ENCODE data around the gene ARHGAP28. TPM values are rescaled to one million over a fixed set of nuclear protein-coding genes. Genes with fewer than 3 reads are reported as not detected.

Gene ARHGAP28
- total RNA-seq = 10 to 100 TPM in 3 of 8 experiments, 1 to 10 TPM in 5; 5.4 to 19.4 (median 9.8) TPM

GRCh38 chr18:6729247-6730091, at the start of gene ARHGAP28:
ARHGAP28 (plus strand) TSS chr18:6729716; CDS start chr18:6729822, 106 bp downstream.
- peaks cover 6 to 25% of the 10 kb centered on the region in 2 donors for H3K4me1 ChIP-seq (replicated peaks in 1 of 2)
- 0% methylated on average over 3 of the region's 96 CpGs; no CpG with 5 or more reads in 9 of the 10 experiments for WGBS, 10 experiments
- H3K4me3 ChIP-seq = peak within 1 kb of the TSS; percentile 39 to 51 (median 44)
- peak within 1 kb of the TSS; percentile 71 to 72 for H3K27ac ChIP-seq
- ATAC-seq (replicated peaks in 6 of 8) = peak; percentile 92 to 95 (median 94)
- in situ Hi-C loops (cut with MboI; ENCODE audit: low pct_unique_long_range_greater_than_20kb in 2 of 9, low sequenced_read_pairs in 9 of 9, unreplicated experiment in 9 of 9) = loop anchor here in 1 of 9 experiments (25.0 kb wide), 2 partner anchors 158 to 167 kb away; no protein-coding TSS in a partner anchor

GRCh38 chr18:6681331-6681875, 48.1 kb upstream of the ARHGAP28 start:
- H3K4me1 ChIP-seq (replicated peaks in 1 of 2) = no peaks in the 10 kb centered on the region
- no peak overlapping the region for H3K4me3 ChIP-seq
- in situ Hi-C loops (cut with MboI; ENCODE audit: low pct_unique_long_range_greater_than_20kb in 2 of 9, low sequenced_read_pairs in 9 of 9, unreplicated experiment in 9 of 9) = no loop called here
- no peak overlapping the region for H3K27ac ChIP-seq
- whole genome bisulfite sequencing, 10 experiments = 0 to 100% (median 66%) methylated on average over 1 of the region's 1 CpG; no CpG with 5 or more reads in 4 of the 10 experiments
- ATAC-seq (replicated peaks in 6 of 8) = peak in 1 of 8 experiments; percentile 58

- no peak for ATAC-seq (replicated peaks in 6 of 8)
- in situ Hi-C loops (cut with MboI; ENCODE audit: low pct_unique_long_range_greater_than_20kb in 2 of 9, low sequenced_read_pairs in 9 of 9, unreplicated experiment in 9 of 9) = no loop called here
- 20 to 90% (median 80%) methylated on average over 1 to 7 of the region's 14 CpGs; no CpG with 5 or more reads in 2 of the 10 experiments for WGBS, 10 experiments
Observed at GRCh38 chr18:6682437-6683111, 46.9 kb upstream of the ARHGAP28 start.

GRCh38 chr18:6683112-6683876, 46.2 kb upstream of the ARHGAP28 start:
- H3K4me1 ChIP-seq (replicated peaks in 1 of 2) = no peaks in the 10 kb centered on the region
- H3K4me3 ChIP-seq = no peak overlapping the region
- no peak overlapping the region for H3K27ac ChIP-seq
- 50 to 100% (median 77%) methylated on average over 1 to 11 of the region's 25 CpGs; no CpG with 5 or more reads in 4 of the 10 experiments for WGBS, 10 experiments
- in situ Hi-C loops (cut with MboI; ENCODE audit: low pct_unique_long_range_greater_than_20kb in 2 of 9, low sequenced_read_pairs in 9 of 9, unreplicated experiment in 9 of 9) = no loop called here
- no peak for ATAC-seq (replicated peaks in 6 of 8)

More at GRCh38 chr18:6682437-6683111, 46.9 kb upstream of the ARHGAP28 start:
- no peaks in the 10 kb centered on the region for H3K4me1 ChIP-seq (replicated peaks in 1 of 2)
- no peak overlapping the region for H3K27ac ChIP-seq
- H3K4me3 ChIP-seq = no peak overlapping the region

DNA sequence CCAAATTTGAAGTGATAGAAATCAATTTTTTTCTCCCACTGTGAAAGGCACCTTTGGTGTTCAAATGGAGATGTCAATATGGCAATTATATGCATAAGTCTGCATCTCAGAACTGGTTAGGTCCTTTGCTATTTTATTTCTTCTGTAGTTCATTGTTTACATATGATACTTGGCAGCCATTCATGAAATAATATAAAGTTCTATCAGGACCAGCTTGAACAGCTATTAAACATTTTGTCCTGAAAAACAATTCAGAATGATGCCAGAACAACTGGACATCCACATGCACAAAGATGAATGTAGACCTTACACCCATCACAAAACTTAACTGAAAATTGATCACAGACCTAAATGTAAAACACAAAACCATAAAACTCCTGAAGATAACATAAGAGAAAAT, 41.8 kb upstream of the ARHGAP28 start:
- Histone ChIP-seq H3K4me1 (replicated peaks in 1 of 2) (no peaks in the 10 kb centered on the region), H3K4me3 (no peak overlapping the region), H3K27ac (no peak overlapping the region)
- no peak for ATAC-seq (replicated peaks in 6 of 8)
- in situ Hi-C loops (cut with MboI; ENCODE audit: low pct_unique_long_range_greater_than_20kb in 2 of 9, low sequenced_read_pairs in 9 of 9, unreplicated experiment in 9 of 9) = no loop called here

- in situ Hi-C loops (cut with MboI; ENCODE audit: low pct_unique_long_range_greater_than_20kb in 2 of 9, low sequenced_read_pairs in 9 of 9, unreplicated experiment in 9 of 9) = no loop called here
- WGBS, 10 experiments = 7 to 100% (median 80%) methylated on average over 1 of the region's 1 CpG; no CpG with 5 or more reads in 3 of the 10 experiments
- ATAC-seq (replicated peaks in 6 of 8) = peak in 3 of 8 experiments; percentile 43 to 65 (median 47)
Observed at GRCh38 chr18:6708890-6709289, 20.6 kb upstream of the ARHGAP28 start.

GRCh38 chr18:6711467-6711866, 18.0 kb upstream of the ARHGAP28 start:
- in situ Hi-C loops (cut with MboI; ENCODE audit: low pct_unique_long_range_greater_than_20kb in 2 of 9, low sequenced_read_pairs in 9 of 9, unreplicated experiment in 9 of 9) = no loop called here
- Histone ChIP-seq H3K4me1 (replicated peaks in 1 of 2) (no peaks in the 10 kb centered on the region), H3K4me3 (no peak overlapping the region), H3K27ac (no peak overlapping the region)
- WGBS, 10 experiments = 14 to 100% (median 100%) methylated on average over 1 of the region's 1 CpG; no CpG with 5 or more reads in 3 of the 10 experiments
- ATAC-seq (replicated peaks in 6 of 8) = peak in 1 of 8 experiments; percentile 28

More at GRCh38 chr18:6708890-6709289, 20.6 kb upstream of the ARHGAP28 start:
- no peaks in the 10 kb centered on the region for H3K4me1 ChIP-seq (replicated peaks in 1 of 2)
- H3K4me3 ChIP-seq = no peak overlapping the region
- H3K27ac ChIP-seq = no peak overlapping the region

DNA sequence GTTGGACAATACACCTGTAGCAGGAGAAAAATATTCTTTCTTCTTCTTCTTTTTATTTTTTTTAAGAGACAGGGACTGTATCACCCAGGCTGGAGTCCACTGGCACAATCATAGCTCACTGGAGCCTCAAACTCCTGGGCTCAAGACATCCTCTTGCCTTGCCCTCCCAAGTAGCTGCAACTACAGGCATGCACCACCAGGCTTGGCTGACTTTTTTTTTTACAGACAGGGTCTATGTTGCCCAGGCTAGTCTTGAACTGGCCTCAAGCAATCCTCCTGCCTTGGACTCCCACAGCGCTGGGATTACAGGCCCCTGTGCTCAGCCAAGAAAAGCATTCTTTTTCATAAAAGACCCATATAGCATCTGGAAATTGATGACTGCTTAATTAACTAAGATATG, 17.1 kb upstream of the ARHGAP28 start:
- no peak for ATAC-seq (replicated peaks in 6 of 8)
- WGBS, 10 experiments = 40 to 100% (median 71%) methylated on average over 1 of the region's 1 CpG; no CpG with 5 or more reads in 3 of the 10 experiments
- in situ Hi-C loops (cut with MboI; ENCODE audit: low pct_unique_long_range_greater_than_20kb in 2 of 9, low sequenced_read_pairs in 9 of 9, unreplicated experiment in 9 of 9) = no loop called here

DNA sequence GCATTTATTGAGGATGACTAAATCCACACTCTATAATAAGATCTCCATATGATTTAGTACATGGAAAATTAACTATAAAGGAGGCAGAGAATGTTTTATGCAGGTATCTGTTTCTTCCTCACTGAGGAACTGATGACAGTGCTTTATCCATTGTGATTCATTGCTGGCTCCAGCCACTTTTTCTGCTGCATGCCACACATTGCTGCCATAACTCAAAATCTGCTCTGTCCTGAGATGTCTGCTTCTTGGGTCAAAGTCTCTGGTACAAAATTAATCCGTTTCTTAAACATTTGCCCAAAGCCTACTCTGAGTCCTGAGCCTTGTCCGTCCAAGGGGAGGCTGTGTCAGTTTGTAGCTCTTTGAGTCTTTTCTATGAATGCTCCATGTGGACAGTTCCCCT, 15.5 kb upstream of the ARHGAP28 start:
- WGBS, 10 experiments = 17 to 100% (median 69%) methylated on average over 1 to 2 of the region's 2 CpGs; no CpG with 5 or more reads in 4 of the 10 experiments
- peak in 3 of 8 experiments; percentile 32 to 81 (median 51) for ATAC-seq (replicated peaks in 6 of 8)
- no peaks in the 10 kb centered on the region for H3K4me1 ChIP-seq (replicated peaks in 1 of 2)
- H3K27ac ChIP-seq = no peak overlapping the region
- in situ Hi-C loops (cut with MboI; ENCODE audit: low pct_unique_long_range_greater_than_20kb in 2 of 9, low sequenced_read_pairs in 9 of 9, unreplicated experiment in 9 of 9) = no loop called here
- no peak overlapping the region for H3K4me3 ChIP-seq

More for the DNA sequence above, 17.1 kb upstream of the ARHGAP28 start:
- no peak overlapping the region for H3K4me3 ChIP-seq
- H3K27ac ChIP-seq = no peak overlapping the region
- H3K4me1 ChIP-seq (replicated peaks in 1 of 2) = no peaks in the 10 kb centered on the region

- in situ Hi-C loops (cut with MboI; ENCODE audit: low pct_unique_long_range_greater_than_20kb in 2 of 9, low sequenced_read_pairs in 9 of 9, unreplicated experiment in 9 of 9) = no loop called here
- no peak overlapping the region for H3K27ac ChIP-seq
- H3K4me3 ChIP-seq = no peak overlapping the region
- ATAC-seq (replicated peaks in 6 of 8) = no peak
- H3K4me1 ChIP-seq (replicated peaks in 1 of 2) = peaks cover 0 to 5% of the 10 kb centered on the region in 2 donors
- WGBS, 10 experiments = 0 to 90% (median 64%) methylated on average over 1 to 2 of the region's 2 CpGs; no CpG with 5 or more reads in 3 of the 10 experiments
Observed at GRCh38 chr18:6718267-6718666, 11.2 kb upstream of the ARHGAP28 start.

GRCh38 chr18:6719098-6719846, 10.2 kb upstream of the ARHGAP28 start:
- H3K4me3 ChIP-seq = no peak overlapping the region
- peak in 1 of 8 experiments; percentile 31 for ATAC-seq (replicated peaks in 6 of 8)
- peaks cover 0 to 5% of the 10 kb centered on the region in 2 donors for H3K4me1 ChIP-seq (replicated peaks in 1 of 2)
- 0 to 90% (median 80%) methylated on average over 1 to 4 of the region's 4 CpGs; no CpG with 5 or more reads in 1 of the 10 experiments for whole genome bisulfite sequencing, 10 experiments
- in situ Hi-C loops (cut with MboI; ENCODE audit: low pct_unique_long_range_greater_than_20kb in 2 of 9, low sequenced_read_pairs in 9 of 9, unreplicated experiment in 9 of 9) = no loop called here
- H3K27ac ChIP-seq = no peak overlapping the region
